ENCODE measurements around the gene DOK5. TPM values are rescaled to one million over a fixed set of nuclear protein-coding genes. Genes with fewer than 3 reads are reported as not detected.

DOK5 gene
- total RNA-seq, 1 donor from 2014 or later: not detected

DNA sequence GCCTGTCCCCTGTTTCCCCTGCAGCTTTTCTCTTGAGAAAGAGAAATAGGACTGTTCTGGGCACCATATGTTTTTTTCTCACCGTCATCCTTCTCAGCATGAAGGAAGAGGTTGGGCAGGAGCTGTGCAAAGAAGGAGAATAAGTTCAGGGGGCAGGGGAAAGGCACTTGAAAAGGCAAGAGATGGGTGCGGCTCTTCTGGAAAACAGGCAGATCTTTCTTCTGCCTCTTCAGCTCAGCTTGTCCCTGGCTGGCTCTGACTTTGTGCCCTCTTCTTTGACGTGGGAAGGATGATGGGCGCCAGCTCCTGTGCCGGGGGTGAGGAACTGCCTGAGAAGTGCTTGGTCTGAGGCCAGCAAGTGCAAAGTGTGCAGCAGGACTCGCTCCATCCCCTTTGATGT lies 206.5 kb downstream of the DOK5 start:
- no peak overlapping the region for H3K4me3 Mint-ChIP-seq
- CTCF ChIA-PET: no interaction called here
- DNase-seq (no peak), ATAC-seq (ENCODE audit: low read depth) (no peak)
- no peak overlapping the region for H3K27ac Mint-ChIP-seq
- TF ChIP-seq, protein P1, sequence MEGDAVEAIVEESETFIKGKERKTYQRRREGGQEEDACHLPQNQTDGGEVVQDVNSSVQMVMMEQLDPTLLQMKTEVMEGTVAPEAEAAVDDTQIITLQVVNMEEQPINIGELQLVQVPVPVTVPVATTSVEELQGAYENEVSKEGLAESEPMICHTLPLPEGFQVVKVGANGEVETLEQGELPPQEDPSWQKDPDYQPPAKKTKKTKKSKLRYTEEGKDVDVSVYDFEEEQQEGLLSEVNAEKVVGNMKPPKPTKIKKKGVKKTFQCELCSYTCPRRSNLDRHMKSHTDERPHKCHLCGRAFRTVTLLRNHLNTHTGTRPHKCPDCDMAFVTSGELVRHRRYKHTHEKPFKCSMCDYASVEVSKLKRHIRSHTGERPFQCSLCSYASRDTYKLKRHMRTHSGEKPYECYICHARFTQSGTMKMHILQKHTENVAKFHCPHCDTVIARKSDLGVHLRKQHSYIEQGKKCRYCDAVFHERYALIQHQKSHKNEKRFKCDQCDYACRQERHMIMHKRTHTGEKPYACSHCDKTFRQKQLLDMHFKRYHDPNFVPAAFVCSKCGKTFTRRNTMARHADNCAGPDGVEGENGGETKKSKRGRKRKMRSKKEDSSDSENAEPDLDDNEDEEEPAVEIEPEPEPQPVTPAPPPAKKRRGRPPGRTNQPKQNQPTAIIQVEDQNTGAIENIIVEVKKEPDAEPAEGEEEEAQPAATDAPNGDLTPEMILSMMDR (IDR thresholded peaks at IDR 0.05): no peak
- H3K4me1 Mint-ChIP-seq: no peaks in the 10 kb centered on the region
- no peaks in the 10 kb centered on the region for H3K9me3 Mint-ChIP-seq
- POLR2A ChIA-PET: no interaction called here
- H3K36me3 Mint-ChIP-seq (ENCODE audit: low read depth): no peaks in the 10 kb centered on the region
- intact Hi-C loops (cut with micrococcal nuclease): loop anchor here (5.0 kb wide), 1 partner anchor 1660 kb away; no protein-coding TSS in a partner anchor
- peaks cover 5% of the 10 kb centered on the region for H3K27me3 Mint-ChIP-seq

DNA sequence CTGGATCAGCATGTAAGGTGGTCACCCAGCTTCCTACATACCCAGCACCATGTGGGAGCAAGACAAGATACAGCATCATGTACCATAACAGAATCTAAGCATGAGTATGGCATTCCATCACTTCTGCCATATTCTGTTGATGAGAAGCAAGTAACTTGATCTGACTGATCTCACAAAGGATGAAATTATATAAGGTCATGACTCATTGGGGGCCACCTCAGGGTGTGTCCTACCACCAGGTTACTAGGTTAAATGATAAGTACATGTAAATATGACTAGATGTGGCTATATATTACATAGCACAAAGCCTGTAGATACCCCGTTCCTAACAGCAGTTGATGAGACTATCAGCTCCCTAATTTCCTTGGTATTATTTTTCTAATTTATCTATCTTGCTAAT lies 213.1 kb downstream of the DOK5 start:
- no peak for DNase-seq
- ChIA-PET CTCF (no interaction called here), POLR2A (no interaction called here)
- H3K4me1 Mint-ChIP-seq: no peaks in the 10 kb centered on the region
- TF ChIP-seq, protein P1 (IDR thresholded peaks at IDR 0.05): no peak
- no peak overlapping the region for H3K27ac Mint-ChIP-seq
- no peak for ATAC-seq (ENCODE audit: low read depth)
- intact Hi-C loops (cut with micrococcal nuclease): no loop called here
- H3K27me3 Mint-ChIP-seq: peaks cover 2% of the 10 kb centered on the region
- no peaks in the 10 kb centered on the region for H3K36me3 Mint-ChIP-seq (ENCODE audit: low read depth)
- no peaks in the 10 kb centered on the region for H3K9me3 Mint-ChIP-seq
- no peak overlapping the region for H3K4me3 Mint-ChIP-seq

DNA sequence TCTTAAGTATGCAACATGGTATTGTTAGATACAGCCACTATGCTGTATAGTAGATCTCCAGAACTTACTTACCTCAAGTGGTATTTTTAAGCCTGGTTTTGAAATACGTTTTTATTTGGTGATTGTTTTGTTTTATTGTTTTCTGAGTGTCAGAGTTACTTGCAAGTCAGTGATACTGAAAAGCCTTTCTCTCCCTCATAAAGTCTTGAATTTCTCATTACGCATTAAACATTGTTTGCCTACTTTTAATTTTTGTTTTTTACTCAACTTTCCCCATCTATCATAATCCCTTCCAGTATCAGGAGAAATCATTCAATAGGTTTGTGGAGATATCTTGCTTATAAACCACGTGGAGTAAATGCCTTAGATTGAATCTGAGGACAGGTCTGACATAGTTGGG lies 214.9 kb downstream of the DOK5 start:
- H3K27ac Mint-ChIP-seq: no peak overlapping the region
- POLR2A ChIA-PET: no interaction called here

DNA sequence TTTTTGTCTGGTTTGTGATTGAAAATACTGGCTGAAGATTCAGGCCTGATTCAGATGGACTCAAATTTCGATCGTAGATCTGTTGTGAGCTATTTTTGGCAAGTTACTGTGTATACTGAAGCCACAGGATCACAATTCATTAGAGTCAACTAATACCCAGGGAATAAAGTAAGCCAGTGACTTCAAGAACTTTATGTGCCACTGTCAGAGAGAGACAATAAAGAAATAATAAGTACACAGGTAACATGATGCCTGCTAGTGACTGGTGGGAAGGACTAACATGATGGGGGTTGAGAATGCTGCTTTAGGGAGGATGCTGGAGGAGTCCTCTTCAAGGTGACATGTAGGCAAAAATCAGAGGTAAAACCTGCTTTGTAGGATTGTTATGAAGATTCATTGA lies 215.9 kb downstream of the DOK5 start:
- Mint-ChIP-seq H3K36me3 (ENCODE audit: low read depth) (no peaks in the 10 kb centered on the region), H3K27ac (no peak overlapping the region), H3K9me3 (no peaks in the 10 kb centered on the region), H3K4me3 (no peak overlapping the region), H3K4me1 (no peaks in the 10 kb centered on the region), H3K27me3 (no peaks in the 10 kb centered on the region)
- no peak for DNase-seq
- TF ChIP-seq, protein P1 (IDR thresholded peaks at IDR 0.05): no peak
- no peak for ATAC-seq (ENCODE audit: low read depth)
- intact Hi-C loops (cut with micrococcal nuclease): no loop called here
- POLR2A ChIA-PET: no interaction called here
- CTCF ChIA-PET: no interaction called here

More for the DNA sequence above, 214.9 kb downstream of the DOK5 start:
- intact Hi-C loops (cut with micrococcal nuclease): no loop called here
- no peak overlapping the region for H3K4me3 Mint-ChIP-seq
- CTCF ChIA-PET: no interaction called here
- no peak for DNase-seq
- no peaks in the 10 kb centered on the region for H3K9me3 Mint-ChIP-seq
- no peak for ATAC-seq (ENCODE audit: low read depth)
- TF ChIP-seq, protein P1 (IDR thresholded peaks at IDR 0.05): no peak
- H3K36me3 Mint-ChIP-seq (ENCODE audit: low read depth): no peaks in the 10 kb centered on the region
- no peaks in the 10 kb centered on the region for H3K4me1 Mint-ChIP-seq
- peaks cover 1% of the 10 kb centered on the region for H3K27me3 Mint-ChIP-seq

DNA sequence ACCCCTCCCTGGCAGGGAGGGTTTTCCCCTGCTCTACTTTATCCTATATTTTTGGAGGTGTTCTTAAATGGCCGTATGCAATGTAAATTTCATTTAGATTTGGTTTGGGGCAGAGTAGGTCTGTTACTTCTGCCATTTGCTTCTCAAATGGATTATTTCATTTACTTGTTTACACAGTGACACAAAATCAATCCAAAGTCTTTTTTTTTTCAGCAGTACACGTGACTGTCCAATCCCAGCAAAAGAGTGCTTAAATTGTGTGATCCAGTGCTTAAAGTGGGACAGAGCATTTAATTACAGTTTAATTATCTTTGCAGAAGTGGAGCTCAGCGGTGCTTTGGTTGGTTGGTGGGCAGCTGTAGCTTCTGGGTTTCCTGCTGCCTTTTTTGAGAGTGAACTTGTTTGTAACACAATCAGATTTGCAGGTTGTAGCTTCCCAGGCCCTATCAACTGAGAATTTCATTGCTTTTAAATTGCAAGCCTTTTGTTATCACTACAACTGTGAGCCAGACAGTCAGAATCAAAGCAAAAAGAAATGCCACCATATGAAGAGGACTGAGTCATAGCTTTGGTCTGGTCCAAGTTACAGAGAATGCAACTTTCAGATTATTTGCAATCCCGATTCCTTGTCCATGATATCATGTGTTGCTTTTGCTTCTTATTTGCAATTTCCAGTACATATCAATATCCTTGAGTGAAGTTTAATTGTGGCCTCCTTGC lies 216.9 kb downstream of the DOK5 start:
- Mint-ChIP-seq H3K36me3 (ENCODE audit: low read depth) (no peaks in the 10 kb centered on the region), H3K27me3 (no peaks in the 10 kb centered on the region), H3K4me3 (no peak overlapping the region), H3K9me3 (no peaks in the 10 kb centered on the region), H3K27ac (no peak overlapping the region), H3K4me1 (no peaks in the 10 kb centered on the region)
- ATAC-seq (ENCODE audit: low read depth) (no peak), DNase-seq (no peak)
- POLR2A ChIA-PET: no interaction called here
- TF ChIP-seq, protein P1 (IDR thresholded peaks at IDR 0.05): no peak
- CTCF ChIA-PET: no interaction called here
- intact Hi-C loops (cut with micrococcal nuclease): no loop called here

Measured in activated B cell treated with CpG ODN at 0.5 μM for 24 hours (primary cell).